Subcutaneous adipose tissue (tissue), 4 donors: ENCODE measurements around the gene AHDC1. TPM values are rescaled to one million over a fixed set of nuclear protein-coding genes. Genes with fewer than 3 reads are reported as not detected.

Experiments used
- CTCF ChIP-seq: fragments of 450-650 bp; IDR thresholded peaks from one replicate; pipeline ENCODE4 v1.5.1; 2016; ENCODE audit warnings: low read depth, mild to moderate bottlenecking, control low read depth, antibody characterized with exemption, moderate library complexity
- total RNA-seq, 4 donors: library from RNA; depleted of rRNA; stranded (reverse); fragments of >200 nt; gene quantifications; one replicate each; pipeline ENCODE4 v1.1.0, GENCODE V29; 2016

AHDC1 gene
- total RNA-seq, 4 donors from 2014 or later: 2.9 to 13.6 (median 7.1) TPM

- no peak for TF ChIP-seq CTCF
These were observed 2.8 kb upstream of the AHDC1 start for GRCh38 chr1:27606708-27607238.

- TF ChIP-seq CTCF: no peak
These were observed 2.1 kb upstream of the AHDC1 start for GRCh38 chr1:27605796-27606707.

- TF ChIP-seq CTCF: no peak
These were observed 1.4 kb upstream of the AHDC1 start for GRCh38 chr1:27605300-27605766.

- no peak for TF ChIP-seq CTCF
These were observed 795 bp upstream of the AHDC1 start for GRCh38 chr1:27604579-27605299.

GRCh38 chr1:27603309-27603680 lies 649 bp downstream of the AHDC1 start:
- TF ChIP-seq CTCF: no peak

- TF ChIP-seq CTCF: no peak
These were observed 1.3 kb downstream of the AHDC1 start for GRCh38 chr1:27602462-27603308.
